NCI-H146 (cell line): ENCODE measurements around the gene MEIS3.
"Not testable (repeated sequence)": the region's sequence is repeated elsewhere in the genome, so short reads cannot be mapped to it uniquely, and the experiment has no call there.

ENCODE experiments used
- DNase-seq: peaks from one replicate; lab custom pipeline; 2025; lab: John Stamatoyannopoulos, UW

Gene MEIS3

DNA sequence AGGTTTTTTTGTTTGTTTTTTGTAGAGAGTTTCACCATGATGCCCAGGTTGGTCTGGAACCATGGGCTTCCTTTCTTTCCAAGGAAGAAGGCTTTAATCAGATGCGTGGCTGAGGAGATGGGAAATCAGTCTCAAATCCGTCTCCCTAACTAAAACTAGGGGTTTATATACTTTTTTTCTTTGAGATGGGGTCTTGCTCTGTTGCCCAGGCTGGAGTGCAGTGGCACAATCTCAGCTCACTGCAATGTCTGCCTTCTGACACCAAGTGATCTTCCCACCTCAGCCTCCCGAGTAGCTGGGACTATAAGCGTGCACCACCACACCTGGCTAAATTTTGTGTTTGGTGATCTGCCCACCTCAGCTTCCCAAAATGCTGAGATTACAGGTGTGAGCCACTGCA, 34.8 kb downstream of the MEIS3 start:
- DNase-seq = not testable (repeated sequence)

GRCh38 chr19:47383890-47384289, 35.4 kb downstream of the MEIS3 start:
- DNase-seq = not testable (repeated sequence)

- DNase-seq = no peak
Measured at GRCh38 chr19:47381653-47382279, 37.6 kb downstream of the MEIS3 start.

GRCh38 chr19:47381121-47381520, 38.2 kb downstream of the MEIS3 start:
- no peak for DNase-seq

GRCh38 chr19:47380559-47380958, 38.8 kb downstream of the MEIS3 start:
- DNase-seq = no peak

DNA sequence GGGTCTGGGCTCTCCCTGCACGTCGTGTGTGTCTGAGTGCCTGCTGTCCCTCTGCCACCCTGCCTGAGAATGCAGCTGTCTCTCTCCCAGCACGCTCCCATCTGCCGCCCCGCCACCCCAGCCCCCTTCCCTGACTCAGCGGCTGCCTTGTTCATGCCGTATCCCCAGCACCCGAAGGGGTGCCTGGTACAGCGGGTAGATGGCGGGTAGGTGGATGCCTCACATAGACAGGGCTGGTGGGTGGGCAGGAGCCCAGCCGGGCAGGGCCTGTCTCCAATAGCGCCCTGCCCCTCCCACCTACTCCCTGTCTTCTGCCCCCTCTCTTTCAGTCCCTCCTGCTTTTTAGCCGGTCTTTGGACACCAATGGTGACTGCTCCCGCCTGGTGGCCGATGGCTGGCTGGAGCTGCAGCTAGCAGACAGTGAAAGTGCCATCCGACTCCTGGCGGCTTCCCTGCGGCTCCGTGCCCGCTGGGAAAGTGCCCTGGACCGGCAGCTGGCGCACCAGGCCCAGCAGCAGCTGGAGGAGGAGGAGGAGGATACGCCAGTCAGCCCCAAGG, 39.9 kb downstream of the MEIS3 start:
- no peak for DNase-seq

- DNase-seq = no peak
Measured at GRCh38 chr19:47378246-47378645, 41.1 kb downstream of the MEIS3 start.

GRCh38 chr19:47377801-47378200, 41.5 kb downstream of the MEIS3 start:
- DNase-seq = no peak

GRCh38 chr19:47377208-47377701, 42.1 kb downstream of the MEIS3 start:
- no peak for DNase-seq

DNA sequence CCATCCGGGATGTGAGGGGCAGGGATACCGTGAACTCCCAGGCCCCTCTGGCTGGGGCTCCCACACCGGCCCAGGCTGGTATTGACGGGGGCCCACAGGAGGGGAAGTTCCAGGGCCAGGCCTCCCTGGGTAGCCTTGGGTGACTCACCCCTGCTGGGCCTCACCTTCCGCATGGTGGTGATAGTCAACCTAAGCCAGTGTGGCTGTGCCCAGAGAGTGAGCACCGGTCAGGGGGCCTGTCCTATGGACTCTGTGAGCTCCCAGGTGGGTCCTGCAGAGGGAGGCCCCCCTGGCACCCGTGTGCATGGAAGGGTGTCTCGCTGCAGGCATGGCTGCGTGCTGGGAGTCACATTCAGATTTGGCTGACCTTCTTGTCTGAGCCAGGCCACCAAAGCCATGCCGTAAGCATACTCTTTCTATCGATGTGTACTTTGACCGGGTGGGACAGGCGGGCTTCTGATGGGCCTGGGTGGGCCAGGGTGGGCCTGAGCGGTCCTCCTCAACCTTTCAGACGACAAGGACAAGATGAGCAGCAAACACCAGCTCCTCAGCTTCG, 42.7 kb downstream of the MEIS3 start:
- DNase-seq = no peak

DNA sequence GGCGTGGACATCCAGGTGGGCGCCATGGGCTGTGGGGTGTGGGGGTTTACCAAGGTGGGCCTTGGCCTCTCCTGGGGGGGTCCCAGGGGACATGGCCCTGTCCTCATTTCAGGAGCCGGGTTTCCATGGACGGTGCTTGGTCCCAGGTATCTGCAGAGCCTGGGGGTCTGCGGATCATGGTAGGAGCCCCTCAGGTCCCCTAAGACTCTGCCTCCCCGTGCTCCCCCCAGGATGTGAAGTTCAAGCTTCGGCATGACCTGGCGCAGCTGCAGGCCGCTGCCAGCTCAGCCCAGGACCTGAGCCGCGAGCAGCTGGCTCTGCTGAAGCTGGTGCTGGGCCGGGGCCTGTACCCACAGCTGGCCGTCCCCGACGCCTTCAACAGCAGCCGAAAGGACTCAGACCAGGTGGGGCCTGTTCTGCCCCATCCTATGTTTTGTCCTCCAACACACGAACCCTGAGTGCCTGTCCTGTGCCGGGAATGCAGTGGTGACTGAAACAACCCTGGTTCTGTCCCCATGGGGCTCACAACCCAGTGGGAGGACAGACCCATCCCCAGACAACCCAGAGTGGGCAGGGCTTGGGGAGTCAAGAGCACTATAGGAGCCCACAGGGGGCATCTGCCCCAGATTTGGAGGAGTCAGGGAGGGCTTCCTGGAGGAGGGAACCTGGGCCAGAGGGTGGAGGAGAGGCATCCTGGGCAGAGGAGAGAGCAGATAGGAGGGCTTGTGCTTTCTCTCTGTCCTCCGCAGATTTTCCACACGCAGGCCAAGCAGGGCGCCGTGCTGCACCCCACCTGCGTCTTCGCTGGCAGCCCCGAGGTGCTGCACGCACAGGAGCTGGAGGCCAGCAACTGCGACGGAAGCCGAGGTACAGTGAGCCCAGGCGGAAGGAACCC, 43.4 kb downstream of the MEIS3 start:
- no peak for DNase-seq

GRCh38 chr19:47374876-47375693, 44.2 kb downstream of the MEIS3 start:
- DNase-seq = no peak

DNA sequence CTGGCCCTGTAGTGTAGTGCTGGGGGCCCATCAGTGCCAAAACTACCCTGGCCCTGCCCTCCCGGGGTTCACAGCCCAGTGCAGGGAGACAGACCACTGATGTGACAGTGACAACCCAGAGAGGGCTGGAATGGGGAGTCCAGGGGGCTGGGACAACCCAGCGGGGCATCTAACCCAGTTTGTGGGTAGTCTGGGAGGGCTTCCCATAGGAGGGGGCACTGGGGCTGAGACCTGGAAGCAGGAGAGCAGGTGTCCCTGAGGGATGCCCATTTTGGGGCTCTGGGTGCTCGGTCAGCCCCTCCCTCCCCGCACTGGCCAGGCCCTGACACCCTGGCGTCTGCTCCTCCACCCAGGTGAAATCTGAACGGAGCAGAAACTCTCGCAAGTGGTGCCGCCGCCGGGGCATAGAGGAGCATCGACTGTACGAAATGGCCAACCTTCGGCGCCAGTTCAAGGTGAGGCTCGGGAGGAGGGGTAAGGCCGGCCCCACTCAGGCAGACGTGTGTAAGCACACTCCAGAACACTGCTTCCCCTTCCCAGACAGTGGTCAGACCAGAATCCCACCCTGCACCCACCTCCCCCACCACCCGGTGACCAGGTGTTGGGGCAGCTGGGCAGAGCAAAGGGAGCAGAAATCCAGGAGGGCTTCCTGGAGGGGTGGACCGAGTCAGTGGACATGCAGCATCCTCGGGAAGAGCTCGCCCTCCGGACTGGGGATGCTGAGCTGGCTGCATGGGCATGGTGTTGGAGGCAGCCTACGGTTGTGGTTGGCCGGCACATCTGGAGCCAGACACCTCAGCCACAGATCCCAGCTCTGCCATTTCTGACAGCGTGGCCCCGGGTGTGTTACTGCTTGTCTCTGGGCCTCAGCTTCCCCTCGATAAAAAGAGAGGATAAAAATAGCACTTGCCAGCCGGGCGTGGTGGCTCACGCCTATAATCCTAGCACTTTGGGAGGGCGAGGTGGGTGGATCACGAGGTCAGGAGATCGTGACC, 45.8 kb downstream of the MEIS3 start:
- no peak for DNase-seq

DNA sequence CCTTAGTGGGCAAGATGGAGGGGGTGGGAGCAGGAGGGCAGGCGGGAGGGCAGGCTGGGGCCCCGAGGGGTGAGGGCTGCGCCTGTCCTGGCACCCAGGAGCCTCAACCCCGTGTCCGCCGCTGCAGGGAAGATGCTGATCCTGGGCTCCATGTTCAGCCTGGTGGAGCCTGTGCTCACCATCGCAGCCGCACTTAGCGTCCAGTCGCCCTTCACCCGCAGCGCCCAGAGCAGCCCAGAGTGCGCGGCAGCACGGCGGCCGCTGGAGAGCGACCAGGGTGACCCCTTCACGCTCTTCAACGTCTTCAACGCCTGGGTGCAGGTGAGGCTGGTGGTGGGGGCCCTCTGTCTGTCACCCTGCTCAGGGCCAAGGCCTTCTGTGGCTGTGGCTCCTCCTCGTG, 46.7 kb downstream of the MEIS3 start:
- no peak for DNase-seq

DNA sequence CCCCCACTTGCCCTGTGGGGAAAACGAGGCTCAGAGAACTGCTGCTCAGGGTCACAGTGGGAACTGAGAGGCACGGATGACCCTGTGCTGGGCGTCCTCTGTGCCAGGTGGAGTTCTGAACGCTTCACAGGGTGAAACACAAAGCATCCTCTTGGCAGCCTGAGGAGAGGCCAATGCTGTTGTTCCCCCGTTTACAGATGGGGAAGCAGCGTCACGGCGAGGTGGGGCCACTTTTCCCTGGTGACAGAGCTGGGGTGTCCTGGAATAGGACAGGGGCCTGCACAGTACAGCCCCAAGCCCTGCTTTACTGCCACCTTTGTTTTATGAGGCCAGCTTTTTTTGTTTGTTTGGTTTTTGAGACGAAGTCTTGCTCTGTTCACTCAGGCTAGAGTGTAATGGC, 48.1 kb downstream of the MEIS3 start:
- DNase-seq = no peak

GRCh38 chr19:47370045-47370611, 49.2 kb downstream of the MEIS3 start:
- no peak for DNase-seq

DNA sequence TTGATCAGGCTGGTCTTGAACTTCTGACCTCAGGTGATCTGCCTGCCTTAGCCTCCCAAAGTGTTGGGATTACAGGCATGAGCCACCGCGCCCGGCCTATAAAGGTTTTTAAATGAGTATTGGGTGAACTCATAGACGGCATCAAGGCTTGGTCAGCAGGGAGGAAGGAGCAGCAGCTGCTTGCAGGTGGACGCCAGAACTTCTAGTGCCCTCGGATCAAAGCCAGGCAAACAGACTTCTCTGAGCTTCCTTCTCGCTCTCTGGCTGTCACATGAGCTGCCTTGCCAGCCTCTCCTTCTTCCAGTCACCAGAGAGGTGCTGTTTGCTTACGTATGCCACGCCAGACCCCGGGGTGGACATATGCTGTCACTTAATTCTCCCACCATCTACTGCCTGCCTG, 53.9 kb downstream of the MEIS3 start:
- DNase-seq = not testable (repeated sequence)

- DNase-seq = no peak
Measured at GRCh38 chr19:47363758-47364531, 55.4 kb downstream of the MEIS3 start.

DNA sequence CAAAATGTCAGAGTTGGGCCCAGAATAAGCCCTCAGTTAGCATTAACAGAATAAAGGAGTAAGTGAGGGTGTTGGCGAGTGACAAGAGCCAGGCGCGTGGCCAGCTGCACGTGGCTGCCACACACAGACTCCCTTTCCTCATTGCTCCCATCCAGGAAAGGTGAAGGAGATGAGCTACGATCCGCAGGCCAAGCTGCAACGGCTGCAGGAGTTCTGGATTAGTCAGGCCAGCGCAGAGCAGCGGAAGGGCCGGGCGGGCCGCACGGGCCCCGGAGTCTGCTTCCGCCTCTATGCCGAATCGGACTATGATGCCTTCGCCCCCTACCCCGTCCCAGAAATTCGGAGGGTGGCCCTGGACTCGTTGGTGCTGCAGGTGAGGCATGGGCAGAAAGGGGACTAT, 57.0 kb downstream of the MEIS3 start:
- DNase-seq = no peak
